ENCODE results near the gene SH3RF1. TPM values are rescaled to one million over a fixed set of nuclear protein-coding genes. Genes with fewer than 3 reads are reported as not detected.

SH3RF1 gene
- total RNA-seq, 1 donor from 2014 or later = 35.2 TPM

DNA sequence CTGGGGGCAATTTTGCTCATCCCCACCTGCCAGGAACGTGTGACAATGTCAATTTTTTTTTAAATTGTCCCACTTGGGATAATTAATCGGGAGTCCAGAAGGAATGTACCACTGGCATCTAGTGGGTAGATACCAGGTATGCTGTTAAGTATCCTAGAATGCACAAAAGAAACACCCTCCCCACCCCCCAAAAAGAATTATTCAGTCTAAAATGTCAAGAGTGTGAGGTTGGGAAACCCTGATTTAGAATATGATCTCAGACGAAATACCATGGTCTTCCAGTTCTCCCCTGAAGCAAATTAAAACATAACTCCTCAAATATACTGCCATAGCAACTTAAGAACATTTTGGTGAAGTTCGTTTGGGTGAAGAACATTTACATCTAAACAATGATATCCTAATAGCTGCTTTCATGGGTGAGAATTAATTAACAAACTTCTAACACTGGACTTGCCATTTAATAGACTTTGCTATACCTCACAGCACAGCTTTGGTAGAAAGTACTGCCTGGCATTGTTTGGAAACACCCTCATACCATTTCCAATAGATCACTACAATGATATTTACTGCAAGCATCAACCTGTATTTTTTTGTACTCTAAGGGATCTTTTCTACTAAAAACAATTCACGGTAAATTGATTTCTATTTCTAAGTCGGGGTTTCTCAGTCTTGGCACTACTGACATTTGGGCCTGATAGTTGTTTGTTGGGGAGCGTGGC, 36.5 kb downstream of the SH3RF1 start:
- Mint-ChIP-seq H3K4me3 (ENCODE audit: unreplicated experiment) (no peak overlapping the region), H3K27ac (ENCODE audit: unreplicated experiment) (peak overlapping the region; percentile 20), H3K27me3 (ENCODE audit: unreplicated experiment) (no peaks in the 10 kb centered on the region), H3K9me3 (ENCODE audit: unreplicated experiment) (no peaks in the 10 kb centered on the region), H3K4me1 (ENCODE audit: low read depth, unreplicated experiment) (peaks cover 20% of the 10 kb centered on the region), H3K36me3 (ENCODE audit: unreplicated experiment) (no peaks in the 10 kb centered on the region)
- no peak for DNase-seq
- TF ChIP-seq, protein P1, sequence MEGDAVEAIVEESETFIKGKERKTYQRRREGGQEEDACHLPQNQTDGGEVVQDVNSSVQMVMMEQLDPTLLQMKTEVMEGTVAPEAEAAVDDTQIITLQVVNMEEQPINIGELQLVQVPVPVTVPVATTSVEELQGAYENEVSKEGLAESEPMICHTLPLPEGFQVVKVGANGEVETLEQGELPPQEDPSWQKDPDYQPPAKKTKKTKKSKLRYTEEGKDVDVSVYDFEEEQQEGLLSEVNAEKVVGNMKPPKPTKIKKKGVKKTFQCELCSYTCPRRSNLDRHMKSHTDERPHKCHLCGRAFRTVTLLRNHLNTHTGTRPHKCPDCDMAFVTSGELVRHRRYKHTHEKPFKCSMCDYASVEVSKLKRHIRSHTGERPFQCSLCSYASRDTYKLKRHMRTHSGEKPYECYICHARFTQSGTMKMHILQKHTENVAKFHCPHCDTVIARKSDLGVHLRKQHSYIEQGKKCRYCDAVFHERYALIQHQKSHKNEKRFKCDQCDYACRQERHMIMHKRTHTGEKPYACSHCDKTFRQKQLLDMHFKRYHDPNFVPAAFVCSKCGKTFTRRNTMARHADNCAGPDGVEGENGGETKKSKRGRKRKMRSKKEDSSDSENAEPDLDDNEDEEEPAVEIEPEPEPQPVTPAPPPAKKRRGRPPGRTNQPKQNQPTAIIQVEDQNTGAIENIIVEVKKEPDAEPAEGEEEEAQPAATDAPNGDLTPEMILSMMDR (IDR thresholded peaks at IDR 0.05; ENCODE audit: partially characterized antibody, unreplicated experiment) = no peak

DNA sequence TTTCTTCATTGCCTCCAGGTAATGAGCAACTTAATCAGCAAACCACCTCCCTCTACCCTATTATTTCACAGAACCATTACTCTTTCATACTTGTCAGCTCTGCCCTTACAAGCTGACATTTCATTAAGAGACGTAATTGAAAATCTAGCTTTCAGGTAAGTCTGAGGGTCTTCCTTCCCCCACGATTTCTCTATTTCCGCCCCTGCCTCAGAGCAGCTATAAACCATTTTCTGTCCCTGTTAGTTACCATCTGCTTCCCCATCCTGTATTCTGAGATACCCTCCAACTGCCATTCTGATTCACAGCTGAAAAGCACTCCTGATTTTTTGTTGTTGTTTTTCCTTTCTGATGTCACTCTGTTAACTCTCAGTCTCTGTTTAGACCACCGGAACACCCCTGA, 37.1 kb downstream of the SH3RF1 start:
- no peak for DNase-seq
- TF ChIP-seq, protein P1 (IDR thresholded peaks at IDR 0.05; ENCODE audit: partially characterized antibody, unreplicated experiment) = no peak
- H3K4me1 Mint-ChIP-seq (ENCODE audit: low read depth, unreplicated experiment) = peaks cover 17% of the 10 kb centered on the region
- H3K36me3 Mint-ChIP-seq (ENCODE audit: unreplicated experiment) = no peaks in the 10 kb centered on the region
- H3K9me3 Mint-ChIP-seq (ENCODE audit: unreplicated experiment) = no peaks in the 10 kb centered on the region
- H3K27me3 Mint-ChIP-seq (ENCODE audit: unreplicated experiment) = no peaks in the 10 kb centered on the region
- H3K4me3 Mint-ChIP-seq (ENCODE audit: unreplicated experiment) = no peak overlapping the region
- peak overlapping the region; percentile 20 for H3K27ac Mint-ChIP-seq (ENCODE audit: unreplicated experiment)

DNA sequence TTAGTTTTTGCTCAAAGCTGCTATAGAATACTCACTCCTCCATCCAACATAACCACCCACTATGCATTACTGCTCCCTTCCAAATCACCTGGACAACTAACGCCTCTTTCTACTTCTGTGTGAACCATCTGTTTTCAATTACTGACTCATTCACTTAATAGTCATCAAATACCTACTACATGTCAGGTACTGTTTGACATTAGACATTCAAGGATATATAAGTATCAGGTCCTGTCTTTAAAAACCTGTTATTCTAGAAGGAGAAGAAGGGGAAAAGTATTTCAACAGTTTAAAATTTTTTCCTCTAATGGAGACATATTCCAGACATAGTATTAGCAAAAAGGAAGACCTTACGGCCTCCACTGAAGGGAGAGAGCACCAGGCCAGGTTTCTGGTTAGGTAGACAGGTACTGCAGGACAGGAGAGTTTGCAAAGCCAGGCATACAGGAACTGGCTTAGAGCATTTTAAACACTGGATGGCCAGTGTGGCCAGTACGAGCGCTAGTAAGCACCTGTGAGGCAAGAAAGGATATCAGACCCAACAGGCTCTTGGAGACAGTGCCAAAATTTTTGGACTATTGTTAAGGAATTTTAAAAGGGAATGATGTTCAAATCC, 39.0 kb downstream of the SH3RF1 start:
- no peak for DNase-seq
- no peaks in the 10 kb centered on the region for H3K27me3 Mint-ChIP-seq (ENCODE audit: unreplicated experiment)
- H3K36me3 Mint-ChIP-seq (ENCODE audit: unreplicated experiment) = no peaks in the 10 kb centered on the region
- TF ChIP-seq, protein P1 (IDR thresholded peaks at IDR 0.05; ENCODE audit: partially characterized antibody, unreplicated experiment) = no peak
- H3K9me3 Mint-ChIP-seq (ENCODE audit: unreplicated experiment) = no peaks in the 10 kb centered on the region
- peaks cover 14% of the 10 kb centered on the region for H3K4me1 Mint-ChIP-seq (ENCODE audit: low read depth, unreplicated experiment)
- no peak overlapping the region for H3K27ac Mint-ChIP-seq (ENCODE audit: unreplicated experiment)
- H3K4me3 Mint-ChIP-seq (ENCODE audit: unreplicated experiment) = no peak overlapping the region

- Mint-ChIP-seq H3K36me3 (ENCODE audit: unreplicated experiment) (no peaks in the 10 kb centered on the region), H3K9me3 (ENCODE audit: unreplicated experiment) (no peaks in the 10 kb centered on the region), H3K27me3 (ENCODE audit: unreplicated experiment) (no peaks in the 10 kb centered on the region), H3K4me3 (ENCODE audit: unreplicated experiment) (no peak overlapping the region), H3K27ac (ENCODE audit: unreplicated experiment) (no peak overlapping the region), H3K4me1 (ENCODE audit: low read depth, unreplicated experiment) (peaks cover 9% of the 10 kb centered on the region)
- TF ChIP-seq, protein P1 (IDR thresholded peaks at IDR 0.05; ENCODE audit: partially characterized antibody, unreplicated experiment) = no peak
- DNase-seq = no peak
Measured at GRCh38 chr4:169229571-169230028, 41.2 kb downstream of the SH3RF1 start.

GRCh38 chr4:169228076-169228475, 42.7 kb downstream of the SH3RF1 start:
- H3K4me1 Mint-ChIP-seq (ENCODE audit: low read depth, unreplicated experiment) = no peaks in the 10 kb centered on the region
- no peaks in the 10 kb centered on the region for H3K9me3 Mint-ChIP-seq (ENCODE audit: unreplicated experiment)
- no peak overlapping the region for H3K27ac Mint-ChIP-seq (ENCODE audit: unreplicated experiment)
- no peak for DNase-seq
- TF ChIP-seq, protein P1 (IDR thresholded peaks at IDR 0.05; ENCODE audit: partially characterized antibody, unreplicated experiment) = no peak
- no peaks in the 10 kb centered on the region for H3K27me3 Mint-ChIP-seq (ENCODE audit: unreplicated experiment)
- no peaks in the 10 kb centered on the region for H3K36me3 Mint-ChIP-seq (ENCODE audit: unreplicated experiment)
- H3K4me3 Mint-ChIP-seq (ENCODE audit: unreplicated experiment) = no peak overlapping the region

Measured in glutamatergic neuron (in vitro differentiated cells).